HFFc6 (cell line): ENCODE measurements around the gene DHPS. TPM values are rescaled to one million over a fixed set of nuclear protein-coding genes. Genes with fewer than 3 reads are reported as not detected.
A peak's percentile ranks its signal among the peaks of the same experiment; 100 is the strongest.

Experiments used
- DNase-seq: peaks from one replicate; pipeline ENCODE4 v3.0.0-alpha.2; 2018
- H3K27ac Mint-ChIP-seq: 2 replicates; pipeline ENCODE4 v1.8.0; 2020; ENCODE audit warnings: mild to moderate bottlenecking, mixed read lengths
- H3K27me3 Mint-ChIP-seq: 2 replicates; pipeline ENCODE4 v1.8.0; 2021; ENCODE audit warnings: mild to moderate bottlenecking, moderate library complexity, mixed read lengths; ENCODE audit not compliant: insufficient read depth
- H3K36me3 Mint-ChIP-seq: 2 replicates; pipeline ENCODE4 v1.8.0; 2021; ENCODE audit warnings: low read depth, mixed read lengths
- H3K4me1 Mint-ChIP-seq: 2 replicates; pipeline ENCODE4 v1.8.0; 2020; ENCODE audit warnings: low read depth, mixed read lengths
- H3K4me3 Mint-ChIP-seq: 2 replicates; pipeline ENCODE4 v1.8.0; 2020; ENCODE audit warnings: mild to moderate bottlenecking, moderate library complexity, mixed read lengths
- H3K9me3 Mint-ChIP-seq: 2 replicates; pipeline ENCODE4 v1.8.0; 2020; ENCODE audit warnings: mild to moderate bottlenecking, mixed read lengths
- CTCF ChIP-seq: fragments of 200-600 bp; sonication (generic); IDR thresholded peaks from 2 replicates; pipeline ENCODE4 v1.5.0; 2021; ENCODE audit warnings: antibody characterized with exemption, mild to moderate bottlenecking
- total RNA-seq, 6 experiments: library from RNA; stranded (reverse); fragmentation: NEBNext Ultra II Directional; extraction: Animal tissue kit (Norgen Biotek cat#: 25700); gene quantifications; 2 replicates in 1 of 6; 3 replicates in 5 of 6; pipeline ENCODE4 v1.2.3, GENCODE V29; 2021

DHPS gene
- total RNA-seq, 6 experiments from 2014 or later, result 53.3 to 69.2 (median 59.6) TPM

GRCh38 chr19:12676928-12677327 is 4.8 kb downstream of the DHPS start:
- no peak for DNase-seq
- Mint-ChIP-seq H3K4me3 (peak overlapping the region; percentile 23; the same call in 1 of the 2 replicates), H3K27ac (no peak overlapping the region), H3K27me3 (no peaks in the 10 kb centered on the region; the same call in 1 of the 2 replicates), H3K36me3 (peaks cover 27% of the 10 kb centered on the region), H3K4me1 (peaks cover 11% of the 10 kb centered on the region), H3K9me3 (no peaks in the 10 kb centered on the region)
- no peak for TF ChIP-seq CTCF

- H3K36me3 Mint-ChIP-seq, result peaks cover 30% of the 10 kb centered on the region
- no peak overlapping the region for H3K27ac Mint-ChIP-seq
- no peaks in the 10 kb centered on the region for H3K9me3 Mint-ChIP-seq
- 0 out of 2 replicates have a peak overlapping the region, but pooled peaks have one; percentile 23 for H3K4me3 Mint-ChIP-seq
- H3K4me1 Mint-ChIP-seq, result peaks cover 14% of the 10 kb centered on the region
- peak; percentile 95 for TF ChIP-seq CTCF
- no peaks in the 10 kb centered on the region; the same call in 1 of the 2 replicates for H3K27me3 Mint-ChIP-seq
- peak; percentile 68 for DNase-seq
Measured at GRCh38 chr19:12676384-12676792, 5.3 kb downstream of the DHPS start.

GRCh38 chr19:12675940-12676339 is 5.7 kb downstream of the DHPS start:
- no peak overlapping the region for H3K27ac Mint-ChIP-seq
- TF ChIP-seq CTCF, result no peak
- no peak overlapping the region for H3K4me3 Mint-ChIP-seq
- H3K27me3 Mint-ChIP-seq, result no peaks in the 10 kb centered on the region; the same call in 1 of the 2 replicates
- H3K4me1 Mint-ChIP-seq, result peaks cover 10% of the 10 kb centered on the region
- peaks cover 27% of the 10 kb centered on the region for H3K36me3 Mint-ChIP-seq
- DNase-seq, result no peak
- H3K9me3 Mint-ChIP-seq, result no peaks in the 10 kb centered on the region

GRCh38 chr19:12675399-12675798 is 6.3 kb downstream of the DHPS start:
- no peak for TF ChIP-seq CTCF
- H3K4me1 Mint-ChIP-seq, result peaks cover 11% of the 10 kb centered on the region
- H3K9me3 Mint-ChIP-seq, result no peaks in the 10 kb centered on the region
- no peak overlapping the region for H3K27ac Mint-ChIP-seq
- H3K27me3 Mint-ChIP-seq, result no peaks in the 10 kb centered on the region; the same call in 1 of the 2 replicates
- no peak overlapping the region for H3K4me3 Mint-ChIP-seq
- peaks cover 25% of the 10 kb centered on the region for H3K36me3 Mint-ChIP-seq
- no peak for DNase-seq

- no peak for TF ChIP-seq CTCF
- Mint-ChIP-seq H3K4me1 (peaks cover 25% of the 10 kb centered on the region), H3K36me3 (peaks cover 13% of the 10 kb centered on the region), H3K4me3 (no peak overlapping the region), H3K27ac (no peak overlapping the region), H3K9me3 (no peaks in the 10 kb centered on the region), H3K27me3 (peaks cover 4% of the 10 kb centered on the region)
- no peak for DNase-seq
Measured at GRCh38 chr19:12672744-12673143, 8.9 kb downstream of the DHPS start.
